Measurements from ENCODE around the gene GFRA1. TPM values are rescaled to one million over a fixed set of nuclear protein-coding genes. Genes with fewer than 3 reads are reported as not detected.

The GFRA1 gene
- total and polyA plus RNA-seq, 2 of the 4 experiments (the other 2 are of a cell fraction): 9.1 to 9.3 TPM

- intact Hi-C loops (cut with micrococcal nuclease) (no loop called here), in situ Hi-C loops (cut with MboI; ENCODE audit: low sequenced_read_pairs) (no loop called here), dilution Hi-C loops (cut with HindIII; ENCODE audit: low sequenced_read_pairs, unreplicated experiment) (no loop called here)
- Histone ChIP-seq H3K27ac (ENCODE audit: insufficient read depth, low read length) (no peak overlapping the region), H2AFZ (replicated peaks; ENCODE audit: low read length, poor library complexity) (no peak overlapping the region), H2BK20ac (ENCODE audit: low read depth, low read length) (no peak overlapping the region), H3K14ac (replicated peaks; ENCODE audit: low read depth, low read length) (no peak overlapping the region), H2AK5ac (ENCODE audit: low read depth, low read length) (no peak overlapping the region), H3K36me3 (ENCODE audit: control insufficient read depth, insufficient read depth, low read length) (no peaks in the 10 kb centered on the region), H3K4ac (ENCODE audit: low read depth, low read length) (no peak overlapping the region), H4K91ac (ENCODE audit: insufficient read depth, low read depth, low read length) (no peak overlapping the region), H2BK15ac (ENCODE audit: low read depth, low read length) (no peak overlapping the region), H3K79me1 (ENCODE audit: low read depth in 1 of 2, low read length in 2 of 2) (no peaks in the 10 kb centered on the region), H3K23ac (ENCODE audit: low read depth, low read length) (no peak overlapping the region), H3K4me3 (ENCODE audit: insufficient read depth, low read depth, low read length) (no peak overlapping the region), H4K20me1 (ENCODE audit: insufficient read depth, low read length) (no peaks in the 10 kb centered on the region), H3K18ac (ENCODE audit: low read depth, low read length) (no peak overlapping the region), H3K9me3 (ENCODE audit: control insufficient read depth, insufficient read depth, low read length) (no peaks in the 10 kb centered on the region), H3K27me3 (ENCODE audit: control insufficient read depth, insufficient read depth, low read length) (no peaks in the 10 kb centered on the region), H3K9me1 (ENCODE audit: insufficient read depth, low read length) (no peaks in the 10 kb centered on the region), H2BK120ac (ENCODE audit: low read depth, low read length) (no peak overlapping the region), H2AK9ac (replicated peaks; ENCODE audit: low read depth, low read length, poor library complexity) (no peak overlapping the region), H3K4me1 (ENCODE audit: control insufficient read depth, insufficient read depth, low read length) (no peaks in the 10 kb centered on the region), H3K56ac (ENCODE audit: extremely low read depth, insufficient read depth, low read length) (no peak overlapping the region), H2BK5ac (ENCODE audit: low read depth, low read length, poor library complexity, severe bottlenecking) (no peak overlapping the region), H3K4me2 (ENCODE audit: low read depth, low read length) (no peak overlapping the region), H3K9ac (ENCODE audit: low read depth, low read length) (no peak overlapping the region), H4K8ac (ENCODE audit: low read depth in 2 of 2, low read length in 2 of 2) (no peak overlapping the region), H4K5ac (ENCODE audit: low read depth, low read length) (no peak overlapping the region)
- ChIA-PET CTCF (no interaction called here), POLR2A (ENCODE audit: unreplicated experiment) (no interaction called here)
- no TSS peak for BruUV-seq (replicated peaks)
- 93% methylated on average over 3 of the region's 7 CpGs; no CpG with 5 or more reads in 1 of the 2 experiments for WGBS, 2 experiments (ENCODE audit: extremely low coverage in 2 of 2, insufficient read length in 1 of 2)
- TF ChIP-seq RFX5 (IDR thresholded peaks at IDR 0.05; ENCODE audit: low read depth, low read length) (no peak), SMC3 (IDR thresholded peaks at IDR 0.05; ENCODE audit: low read depth, low read length) (no peak), MXI1 (IDR thresholded peaks at IDR 0.05; ENCODE audit: borderline replicate concordance, low read depth, low read length) (no peak), CTCF (conservative IDR thresholded peaks at IDR 0.05; ENCODE audit: low read depth, low read length) (no peak), CHD1 (IDR thresholded peaks at IDR 0.05; ENCODE audit: low read depth, low read length) (no peak), RAD21 (IDR thresholded peaks at IDR 0.05; ENCODE audit: low read length) (no peak), POLR2A (IDR thresholded peaks at IDR 0.05; ENCODE audit: low read depth, low read length) (no peak), CEBPB (IDR thresholded peaks at IDR 0.05; ENCODE audit: low read depth, low read length) (no peak), RCOR1 (IDR thresholded peaks at IDR 0.05; ENCODE audit: insufficient replicate concordance, low read length) (no peak), ELK1 (IDR thresholded peaks at IDR 0.05; ENCODE audit: borderline replicate concordance, low read depth, low read length) (no peak), NFE2L2 (IDR thresholded peaks at IDR 0.05; ENCODE audit: low read depth, low read length) (no peak), MAZ (IDR thresholded peaks at IDR 0.05; ENCODE audit: borderline replicate concordance, low read depth, low read length) (no peak), USF2 (IDR thresholded peaks at IDR 0.05; ENCODE audit: low read depth, low read length) (no peak), BHLHE40 (IDR thresholded peaks at IDR 0.05; ENCODE audit: low read depth, low read length) (no peak), FOS (IDR thresholded peaks at IDR 0.05; ENCODE audit: low read depth, low read length) (no peak), MAFK (IDR thresholded peaks at IDR 0.05; ENCODE audit: low read depth, low read length) (no peak)
- ATAC-seq (ENCODE audit: low read depth) (no peak; the same call in 1 of the 2 replicates), DNase-seq (no peak)
These were observed 139.4 kb downstream of the GFRA1 start for GRCh38 chr10:116133634-116134033.
